ENCODE measurements around the gene CCDC3.

- no peak for TF ChIP-seq FOXM1 (IDR thresholded peaks at IDR 0.05; ENCODE audit: borderline replicate concordance)
- TF ChIP-seq NFRKB (IDR thresholded peaks at IDR 0.05), result no peak
- TF ChIP-seq BHLHE40 (IDR thresholded peaks at IDR 0.05; ENCODE audit: borderline replicate concordance), result no peak
- no peak for TF ChIP-seq ZNF384 (IDR thresholded peaks at IDR 0.05)
- TF ChIP-seq FOXA1 (IDR thresholded peaks at IDR 0.05), result no peak
- TF ChIP-seq PKNOX1 (IDR thresholded peaks at IDR 0.05), result no peak
- no peak for TF ChIP-seq ARNT (IDR thresholded peaks at IDR 0.05)
- TF ChIP-seq SP1 (IDR thresholded peaks at IDR 0.05), result no peak
- TF ChIP-seq ELF4 (IDR thresholded peaks at IDR 0.05), result no peak
- TF ChIP-seq TARDBP (IDR thresholded peaks at IDR 0.05), result no peak
- no peak for TF ChIP-seq LEF1 (IDR thresholded peaks at IDR 0.05; ENCODE audit: borderline replicate concordance)
Observed at GRCh38 chr10:12944931-12945330, 56.6 kb downstream of the CCDC3 start.

Data from HEK293T (cell line).